HUES6 (cell line): ENCODE data around the gene NDST1.
A peak's percentile ranks its signal among the peaks of the same experiment; 100 is the strongest.

Experiments used
- H3K27ac ChIP-seq: 2 replicates; pipeline ENCODE4 v1.7.0; 2013; ENCODE audit warnings: low read depth, mild to moderate bottlenecking, low read length, inconsistent platforms
- H3K27me3 ChIP-seq: 2 replicates; pipeline ENCODE4 v1.6.1; 2013; ENCODE audit warnings: low read length; ENCODE audit not compliant: control insufficient read depth, insufficient read depth
- H3K36me3 ChIP-seq: 2 replicates; pipeline ENCODE4 v1.6.1; 2013; ENCODE audit warnings: low read length; ENCODE audit not compliant: control insufficient read depth, insufficient read depth
- H3K4me1 ChIP-seq: 2 replicates; pipeline ENCODE4 v1.6.1; 2013; ENCODE audit warnings: low read length; ENCODE audit not compliant: control insufficient read depth, insufficient read depth
- H3K4me3 ChIP-seq: 2 replicates; pipeline ENCODE4 v1.5.1; 2013; ENCODE audit warnings: low read depth, low read length
- H3K9ac ChIP-seq: one replicate; pipeline ENCODE4 v1.6.1; 2013; ENCODE audit warnings: mild to moderate bottlenecking, low read length
- H3K9me3 ChIP-seq: 2 replicates; pipeline ENCODE4 v1.6.1; 2013; ENCODE audit warnings: low read depth, low read length; ENCODE audit not compliant: control insufficient read depth, insufficient read depth

NDST1 gene

DNA sequence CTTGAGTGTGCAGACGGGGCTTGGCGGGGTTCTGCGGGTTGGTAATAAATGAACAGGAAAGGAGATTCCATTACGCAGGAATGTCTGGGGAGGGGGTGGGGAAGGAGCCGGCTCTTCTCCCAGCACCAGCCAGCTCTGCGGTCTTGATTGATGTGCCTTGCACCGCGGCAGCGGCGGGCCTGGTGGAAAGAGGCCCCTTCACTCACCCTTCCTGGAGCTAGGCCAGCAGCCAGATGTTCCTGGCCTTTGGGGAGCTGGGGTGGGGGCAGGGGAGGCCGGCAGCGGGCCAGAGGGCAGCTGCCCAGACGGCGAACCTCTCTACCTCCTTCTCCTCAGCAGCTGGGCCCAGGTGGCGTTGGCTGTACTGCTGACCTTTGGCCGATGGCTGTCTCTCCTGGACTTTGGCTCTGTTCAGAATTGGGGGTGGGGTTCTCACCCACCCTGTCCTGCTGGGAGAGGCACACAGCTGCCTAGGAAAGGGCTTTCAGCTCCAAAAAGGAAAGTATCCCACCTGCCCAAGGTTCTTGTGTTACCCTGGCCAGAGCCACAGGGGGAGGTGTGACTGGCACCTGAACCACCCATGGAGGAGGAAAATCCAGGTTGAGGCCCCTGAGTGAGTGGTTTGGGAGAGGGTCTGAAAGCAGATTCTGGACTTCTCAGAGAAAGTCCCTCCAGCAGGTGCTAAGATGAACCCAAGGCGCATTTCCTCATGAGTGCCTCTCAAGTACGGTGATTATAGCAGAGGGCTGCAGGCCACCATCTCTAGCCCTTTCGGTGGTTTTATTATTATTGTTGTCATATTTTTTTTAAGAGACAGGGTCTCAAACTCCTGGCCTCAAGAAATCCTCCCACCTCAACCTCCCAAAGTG, 74.5 kb downstream of the NDST1 start:
- Histone ChIP-seq H3K4me3 (no peak overlapping the region), H3K4me1 (peaks cover 12% of the 10 kb centered on the region; the same call in 1 of the 2 replicates), H3K27ac (no peak overlapping the region), H3K27me3 (no peaks in the 10 kb centered on the region), H3K9ac (no peak overlapping the region), H3K36me3 (no peaks in the 10 kb centered on the region), H3K9me3 (no peaks in the 10 kb centered on the region)

DNA sequence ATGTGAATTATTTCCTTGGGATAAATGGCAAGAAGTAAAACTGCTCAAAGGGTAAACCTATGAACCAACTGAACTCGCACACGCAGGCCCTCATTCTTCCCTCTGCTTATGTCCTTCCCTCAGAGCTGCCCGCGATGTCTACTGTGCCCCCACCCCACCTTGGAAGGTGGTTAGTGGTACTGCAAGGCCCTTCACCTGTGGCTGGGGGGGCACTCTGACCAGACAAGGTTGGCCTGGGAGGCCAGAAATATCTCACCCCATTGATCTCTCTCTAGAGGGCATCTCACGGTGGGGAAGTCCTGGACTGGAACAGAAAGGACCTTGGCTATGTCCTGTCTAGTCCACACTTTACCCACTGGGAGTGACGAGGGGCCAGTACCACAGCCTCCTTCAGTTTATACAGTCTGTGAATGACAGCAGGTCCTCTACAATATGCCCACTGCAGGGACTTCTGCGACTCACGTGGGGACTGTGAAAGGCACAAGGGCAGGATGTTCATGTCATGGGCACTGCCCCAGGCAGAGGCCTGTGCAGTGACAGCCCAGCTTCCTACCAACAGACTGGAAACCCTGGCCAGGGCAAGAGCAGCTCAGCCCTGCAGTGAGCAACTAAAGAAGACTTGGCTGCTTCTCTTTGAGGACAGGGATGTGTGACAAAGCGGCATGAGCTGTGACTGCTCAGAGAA, 75.8 kb downstream of the NDST1 start:
- H3K36me3 ChIP-seq: no peaks in the 10 kb centered on the region
- H3K4me3 ChIP-seq: no peak overlapping the region

DNA sequence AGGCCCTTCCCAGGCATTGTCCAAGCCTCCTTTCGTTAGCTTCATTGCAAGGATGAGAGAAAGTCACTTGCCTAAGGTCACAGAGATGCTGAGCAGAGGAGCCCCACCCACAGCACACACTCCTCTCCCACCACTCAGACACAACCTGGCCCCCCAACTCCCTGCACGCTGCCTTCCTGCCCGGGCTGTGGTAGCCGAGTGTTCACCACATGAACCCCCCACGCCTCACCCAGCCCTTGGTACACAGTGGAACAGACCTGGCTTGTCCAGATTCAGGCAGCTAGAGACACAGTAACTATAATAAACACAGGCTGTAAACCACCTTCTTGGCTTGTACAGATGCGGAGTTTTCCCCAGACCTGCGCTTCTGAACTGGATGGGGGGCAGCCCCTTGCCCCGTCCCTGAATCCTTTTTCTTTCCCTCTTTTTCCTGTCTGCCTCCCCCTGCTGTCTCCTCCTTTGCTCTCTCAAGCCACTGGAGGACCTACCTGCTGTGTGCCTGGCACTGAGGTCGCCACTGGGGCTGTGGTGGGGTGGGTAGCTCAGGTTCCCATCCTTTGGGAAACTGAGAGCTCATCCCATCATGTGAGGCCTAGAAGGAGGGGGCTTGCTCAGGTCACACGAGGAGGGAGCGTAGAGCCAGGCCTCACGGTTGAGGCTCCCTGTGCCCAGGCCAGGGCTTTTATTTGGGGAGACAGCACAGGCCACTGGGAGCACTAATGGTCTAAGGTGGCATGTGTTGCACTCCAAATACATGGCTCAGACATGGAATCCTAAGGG, 76.8 kb downstream of the NDST1 start:
- no peak overlapping the region for H3K27ac ChIP-seq
- no peak overlapping the region for H3K9ac ChIP-seq
- no peak overlapping the region for H3K4me3 ChIP-seq
- H3K9me3 ChIP-seq: no peaks in the 10 kb centered on the region
- peaks cover 8% of the 10 kb centered on the region; the same call in 1 of the 2 replicates for H3K4me1 ChIP-seq
- H3K36me3 ChIP-seq: no peaks in the 10 kb centered on the region
- no peaks in the 10 kb centered on the region for H3K27me3 ChIP-seq

More for the DNA sequence above, 75.8 kb downstream of the NDST1 start:
- Histone ChIP-seq H3K4me1 (peaks cover 8% of the 10 kb centered on the region; the same call in 1 of the 2 replicates), H3K27ac (no peak overlapping the region), H3K9ac (no peak overlapping the region), H3K9me3 (no peaks in the 10 kb centered on the region), H3K27me3 (no peaks in the 10 kb centered on the region)

DNA sequence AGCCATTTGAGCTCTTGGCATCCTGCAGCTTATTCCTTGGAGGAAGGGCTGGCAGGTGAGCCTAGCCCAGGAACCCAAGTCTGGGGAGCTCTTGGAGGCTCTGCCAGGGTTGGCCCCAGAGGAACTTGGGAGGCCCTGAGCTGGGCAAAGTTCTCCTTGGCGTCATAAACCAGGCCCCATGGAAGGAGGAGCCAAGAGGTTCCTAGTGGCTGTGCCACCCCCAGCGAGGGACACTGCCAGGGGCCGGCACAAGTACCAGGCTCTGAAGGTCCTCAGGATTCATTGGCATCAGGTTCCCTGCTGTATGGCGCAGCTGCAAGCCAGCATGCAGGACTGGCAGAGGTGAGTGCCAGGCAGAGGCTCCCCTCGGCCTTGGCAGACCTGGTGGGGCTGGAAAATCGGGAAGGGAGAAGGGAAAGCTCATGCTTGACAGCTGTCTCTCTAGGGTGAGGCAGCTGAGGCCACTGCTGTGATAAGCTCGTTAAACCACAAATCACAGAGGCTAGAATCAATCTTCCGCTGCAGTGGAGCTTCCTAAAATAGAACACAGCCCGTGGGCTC, 77.9 kb downstream of the NDST1 start:
- no peak overlapping the region for H3K9ac ChIP-seq
- no peak overlapping the region for H3K4me3 ChIP-seq
- no peaks in the 10 kb centered on the region for H3K36me3 ChIP-seq
- H3K4me1 ChIP-seq: peaks cover 18% of the 10 kb centered on the region
- H3K9me3 ChIP-seq: no peaks in the 10 kb centered on the region
- H3K27ac ChIP-seq: no peak overlapping the region
- H3K27me3 ChIP-seq: no peaks in the 10 kb centered on the region

DNA sequence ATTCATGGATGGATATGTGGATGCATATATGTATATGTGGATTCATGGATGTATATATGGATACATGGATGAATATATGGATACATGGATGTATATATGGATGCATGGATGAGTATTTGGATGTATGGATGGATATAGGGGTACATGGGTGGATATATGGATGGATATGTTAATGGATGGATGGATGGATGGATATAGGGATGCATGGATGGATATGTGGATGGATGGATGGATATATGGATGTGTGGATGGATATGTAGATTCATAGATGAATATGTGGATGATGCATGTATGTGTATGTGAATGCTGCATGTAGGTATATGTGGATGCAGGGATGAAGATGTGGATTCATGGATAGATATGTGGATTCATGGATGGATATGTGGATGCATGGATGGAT, 79.1 kb downstream of the NDST1 start:
- H3K36me3 ChIP-seq: no peaks in the 10 kb centered on the region
- no peaks in the 10 kb centered on the region for H3K27me3 ChIP-seq
- no peak overlapping the region for H3K9ac ChIP-seq
- H3K9me3 ChIP-seq: no peaks in the 10 kb centered on the region
- H3K4me3 ChIP-seq: no peak overlapping the region
- no peak overlapping the region for H3K27ac ChIP-seq
- H3K4me1 ChIP-seq: peaks cover 23% of the 10 kb centered on the region

DNA sequence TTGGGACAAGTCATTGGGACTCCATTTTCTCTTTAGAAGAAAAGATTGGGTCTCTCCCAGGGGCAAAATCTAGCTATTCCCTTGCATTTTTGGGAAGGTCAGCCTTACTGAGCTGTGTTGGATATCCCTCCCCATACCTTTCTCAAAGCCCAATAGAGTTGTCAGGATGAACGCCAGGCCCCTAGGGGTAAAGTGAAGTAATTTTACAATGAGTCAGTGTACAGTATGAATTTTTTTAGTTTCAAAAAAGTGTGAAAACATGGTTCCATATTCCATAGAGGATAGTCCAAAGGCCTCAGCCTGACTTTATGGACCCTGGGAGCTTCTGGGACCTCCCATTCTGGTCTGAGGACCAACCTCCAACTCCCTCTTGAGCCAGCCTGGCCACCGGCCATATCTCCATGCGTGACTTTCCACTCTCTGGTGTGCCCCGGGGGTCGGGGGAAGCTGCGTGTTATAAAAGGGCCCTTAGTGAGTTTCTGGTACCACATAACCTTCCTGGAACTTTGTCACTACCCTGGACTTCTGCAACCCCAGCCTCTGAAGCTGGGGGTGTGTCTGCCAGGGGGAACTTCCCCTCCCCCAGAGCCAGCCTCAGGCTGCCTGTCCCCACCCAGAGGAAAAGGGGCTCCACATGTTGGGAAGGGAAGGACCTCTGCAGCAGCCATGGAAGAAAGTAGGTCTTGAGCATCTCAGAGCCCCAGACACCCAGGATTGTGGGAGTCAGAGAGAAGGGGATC, 80.1 kb downstream of the NDST1 start:
- H3K9me3 ChIP-seq: no peaks in the 10 kb centered on the region
- H3K27me3 ChIP-seq: no peaks in the 10 kb centered on the region
- no peaks in the 10 kb centered on the region for H3K36me3 ChIP-seq
- H3K4me3 ChIP-seq: no peak overlapping the region
- no peak overlapping the region for H3K27ac ChIP-seq
- H3K4me1 ChIP-seq: peaks cover 18% of the 10 kb centered on the region
- H3K9ac ChIP-seq: no peak overlapping the region

DNA sequence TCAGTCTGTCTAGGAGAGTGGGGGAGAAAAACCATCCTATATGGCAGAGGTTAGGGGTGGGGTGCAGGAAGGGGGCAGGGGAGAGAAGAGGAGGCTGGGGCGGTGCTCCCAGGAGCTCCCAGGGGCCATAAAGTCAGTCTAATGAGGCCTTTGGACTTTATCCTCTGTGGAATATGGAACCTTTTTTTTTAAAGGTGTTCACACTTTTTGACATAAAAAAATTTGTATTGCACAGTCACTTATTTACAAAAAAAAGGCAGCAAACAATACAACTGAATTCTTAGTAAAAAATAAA, 80.6 kb downstream of the NDST1 start:
- H3K27me3 ChIP-seq: no peaks in the 10 kb centered on the region
- no peaks in the 10 kb centered on the region for H3K36me3 ChIP-seq
- no peak overlapping the region for H3K9ac ChIP-seq
- H3K4me1 ChIP-seq: peaks cover 18% of the 10 kb centered on the region
- H3K4me3 ChIP-seq: no peak overlapping the region
- no peak overlapping the region for H3K27ac ChIP-seq
- no peaks in the 10 kb centered on the region for H3K9me3 ChIP-seq

DNA sequence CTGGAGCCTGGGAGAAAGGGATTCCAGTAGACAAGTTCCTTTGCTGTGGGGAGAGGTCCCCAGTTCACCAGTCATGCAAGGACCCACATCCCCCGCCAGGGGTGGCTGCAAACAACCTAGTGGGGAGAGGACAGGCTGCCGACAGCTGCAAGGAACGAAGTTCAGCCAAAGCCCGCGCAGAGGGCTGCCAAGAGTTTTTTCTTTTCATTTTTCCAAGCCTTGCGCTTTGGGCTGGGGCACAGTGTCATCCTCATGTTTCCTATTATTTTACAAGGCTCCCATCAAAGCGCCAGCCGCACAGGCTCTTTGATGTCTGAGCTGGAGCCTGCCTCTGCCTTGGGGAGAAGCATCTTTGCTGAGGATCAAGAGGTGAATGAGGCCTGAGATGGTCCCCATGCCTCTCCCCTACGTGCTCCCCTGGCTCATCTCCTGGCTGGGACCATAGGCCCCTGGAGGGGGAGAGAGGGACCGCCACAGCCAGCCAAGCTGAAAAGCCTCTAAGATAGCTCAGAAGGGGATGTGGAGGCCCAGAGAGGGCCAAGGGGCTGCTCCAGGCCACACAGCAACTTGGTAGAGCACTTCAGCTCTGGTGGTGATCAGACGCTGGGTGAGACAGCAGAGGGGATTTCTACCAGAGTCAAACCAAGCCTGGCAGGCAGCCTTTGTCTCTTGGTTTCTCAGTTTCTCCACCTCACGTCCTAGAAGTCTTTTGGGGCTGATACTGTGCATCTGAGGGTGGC, 82.1 kb downstream of the NDST1 start:
- Histone ChIP-seq H3K27ac (no peak overlapping the region; the same call in 1 of the 2 replicates), H3K9me3 (no peaks in the 10 kb centered on the region), H3K27me3 (no peaks in the 10 kb centered on the region), H3K9ac (no peak overlapping the region), H3K36me3 (no peaks in the 10 kb centered on the region), H3K4me3 (no peak overlapping the region), H3K4me1 (peaks cover 18% of the 10 kb centered on the region)

DNA sequence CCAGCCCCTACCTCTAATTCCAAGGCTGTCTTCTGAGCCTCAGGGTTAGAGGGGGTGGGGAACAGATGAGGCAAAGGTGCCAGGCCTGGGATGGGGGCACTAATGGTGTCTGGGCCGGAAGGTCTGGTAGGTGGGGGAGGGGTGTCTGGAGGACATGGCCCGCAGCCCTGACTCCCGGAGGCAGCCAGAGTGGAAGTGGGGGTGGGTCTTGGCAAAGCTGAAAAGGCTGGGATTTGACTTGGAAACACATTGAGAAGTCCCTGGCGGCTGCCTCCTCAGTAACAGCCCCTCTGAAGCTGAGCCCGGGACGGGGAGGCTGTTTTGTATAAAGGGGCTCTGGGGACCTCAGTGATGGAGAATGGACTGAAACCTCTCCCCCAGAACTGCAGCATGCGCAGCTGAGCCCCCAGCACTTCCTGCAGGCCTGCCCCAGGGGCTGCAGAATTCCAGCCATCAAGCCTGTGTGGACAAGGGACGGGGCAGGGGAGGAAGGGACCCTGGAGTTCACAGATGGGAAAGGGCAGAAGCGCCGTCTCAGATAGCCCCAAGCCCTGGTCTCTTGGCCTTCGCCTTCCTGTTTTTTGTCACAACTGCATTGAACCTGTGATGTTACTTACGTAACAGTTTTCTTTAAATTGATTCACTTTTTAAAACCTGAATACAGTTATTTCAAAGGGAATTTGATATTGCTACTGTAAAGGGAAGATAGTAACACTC, 83.2 kb downstream of the NDST1 start:
- peak overlapping the region; percentile 4 for H3K9ac ChIP-seq

More for the DNA sequence above, 83.2 kb downstream of the NDST1 start:
- Histone ChIP-seq H3K36me3 (no peaks in the 10 kb centered on the region), H3K27me3 (no peaks in the 10 kb centered on the region), H3K4me3 (no peak overlapping the region; the same call in 1 of the 2 replicates), H3K4me1 (peaks cover 27% of the 10 kb centered on the region), H3K9me3 (no peaks in the 10 kb centered on the region), H3K27ac (peak overlapping the region; percentile 22; the same call in 1 of the 2 replicates)
